ENCODE measurements around the gene WWC2.

- TF ChIP-seq GATA2 (IDR thresholded peaks at IDR 0.05; ENCODE audit: low read depth, low read length), result no peak
- TF ChIP-seq GATA3 (IDR thresholded peaks at IDR 0.05; ENCODE audit: low read depth, low read length), result no peak
Measured at GRCh38 chr4:183244506-183244905, 145.4 kb downstream of the WWC2 start.
